AG10803 (cell line): ENCODE measurements around the gene AMIGO2.

ENCODE experiments used
- DNase-seq: peaks from one replicate; pipeline ENCODE4 v3.0.0; 2010; ENCODE audit warnings: low read depth
- H3K4me3 ChIP-seq: 2 replicates; pipeline ENCODE4 v1.5.1; 2011; ENCODE audit warnings: mild to moderate bottlenecking, low read length, control low read depth
- TF ChIP-seq, protein P1 (sequence below): conservative IDR thresholded peaks from 2 replicates; pipeline ENCODE4 v1.5.1; 2011; ENCODE audit warnings: mild to moderate bottlenecking, low read length, control low read depth, inconsistent platforms

The AMIGO2 gene

DNA sequence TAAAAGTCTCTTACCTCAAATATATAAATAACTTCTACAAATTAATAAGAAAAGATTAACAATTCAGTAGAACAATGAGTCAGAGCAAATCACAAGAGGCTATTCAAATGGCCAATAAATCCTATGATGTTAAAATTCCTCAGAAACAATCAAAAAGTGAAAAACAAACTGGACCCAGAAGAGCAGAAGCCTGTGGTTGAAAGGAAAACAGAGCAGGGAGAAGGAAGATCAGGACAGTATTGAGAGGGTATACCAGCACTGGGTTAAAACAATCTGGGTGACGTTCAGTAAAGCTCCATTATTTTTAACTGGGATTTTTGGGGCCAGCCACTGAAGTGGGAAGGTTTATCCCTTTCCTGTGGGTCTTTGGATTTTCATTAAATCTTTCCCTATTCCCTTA lies 40.0 kb downstream of the AMIGO2 start:
- H3K4me3 ChIP-seq, result no peak overlapping the region
- no peak for DNase-seq
- TF ChIP-seq, protein P1, sequence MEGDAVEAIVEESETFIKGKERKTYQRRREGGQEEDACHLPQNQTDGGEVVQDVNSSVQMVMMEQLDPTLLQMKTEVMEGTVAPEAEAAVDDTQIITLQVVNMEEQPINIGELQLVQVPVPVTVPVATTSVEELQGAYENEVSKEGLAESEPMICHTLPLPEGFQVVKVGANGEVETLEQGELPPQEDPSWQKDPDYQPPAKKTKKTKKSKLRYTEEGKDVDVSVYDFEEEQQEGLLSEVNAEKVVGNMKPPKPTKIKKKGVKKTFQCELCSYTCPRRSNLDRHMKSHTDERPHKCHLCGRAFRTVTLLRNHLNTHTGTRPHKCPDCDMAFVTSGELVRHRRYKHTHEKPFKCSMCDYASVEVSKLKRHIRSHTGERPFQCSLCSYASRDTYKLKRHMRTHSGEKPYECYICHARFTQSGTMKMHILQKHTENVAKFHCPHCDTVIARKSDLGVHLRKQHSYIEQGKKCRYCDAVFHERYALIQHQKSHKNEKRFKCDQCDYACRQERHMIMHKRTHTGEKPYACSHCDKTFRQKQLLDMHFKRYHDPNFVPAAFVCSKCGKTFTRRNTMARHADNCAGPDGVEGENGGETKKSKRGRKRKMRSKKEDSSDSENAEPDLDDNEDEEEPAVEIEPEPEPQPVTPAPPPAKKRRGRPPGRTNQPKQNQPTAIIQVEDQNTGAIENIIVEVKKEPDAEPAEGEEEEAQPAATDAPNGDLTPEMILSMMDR, result no peak

DNA sequence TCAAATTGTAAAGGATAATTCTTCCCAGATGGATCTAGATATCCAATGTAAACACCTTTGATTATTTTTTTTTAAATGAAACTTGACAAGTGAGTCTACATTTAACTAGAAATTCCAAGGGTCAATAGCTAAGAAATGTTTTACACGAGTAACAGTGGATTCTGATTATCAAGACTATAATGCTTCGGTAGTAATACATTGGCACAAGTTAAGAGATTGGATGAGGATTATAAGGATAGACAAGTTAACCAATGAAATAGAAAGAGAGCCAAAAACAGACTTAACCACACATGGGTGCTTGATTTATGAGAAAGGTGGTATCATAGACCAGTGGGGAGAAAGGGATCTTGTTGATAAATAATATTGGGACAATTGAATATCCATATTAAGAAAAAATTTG lies 40.7 kb downstream of the AMIGO2 start:
- TF ChIP-seq, protein P1, result no peak
- no peak overlapping the region for H3K4me3 ChIP-seq
- DNase-seq, result no peak

- no peak overlapping the region for H3K4me3 ChIP-seq
- TF ChIP-seq, protein P1, result no peak
- no peak for DNase-seq
Observed at GRCh38 chr12:47038270-47038748, 41.5 kb downstream of the AMIGO2 start.

DNA sequence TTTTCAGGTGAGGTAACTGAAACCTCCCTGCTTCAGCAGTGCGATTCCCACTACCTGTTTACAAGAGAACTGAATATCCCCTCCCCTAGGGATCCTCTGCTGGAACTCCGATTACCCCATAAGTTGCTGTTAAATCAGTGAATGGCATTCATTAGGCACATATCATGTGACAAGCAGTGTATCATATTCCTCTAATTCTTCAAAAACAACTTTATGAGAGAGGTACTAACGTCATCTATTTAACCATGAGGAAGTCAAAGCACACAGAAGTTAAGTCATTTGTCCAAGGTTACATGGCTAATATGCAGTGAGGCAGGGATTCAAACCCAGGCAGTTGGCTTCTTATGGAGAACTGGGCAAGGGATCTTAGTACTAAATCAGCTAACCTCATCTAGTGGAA lies 44.3 kb downstream of the AMIGO2 start:
- TF ChIP-seq, protein P1, result no peak
- H3K4me3 ChIP-seq, result no peak overlapping the region
- DNase-seq, result no peak

DNA sequence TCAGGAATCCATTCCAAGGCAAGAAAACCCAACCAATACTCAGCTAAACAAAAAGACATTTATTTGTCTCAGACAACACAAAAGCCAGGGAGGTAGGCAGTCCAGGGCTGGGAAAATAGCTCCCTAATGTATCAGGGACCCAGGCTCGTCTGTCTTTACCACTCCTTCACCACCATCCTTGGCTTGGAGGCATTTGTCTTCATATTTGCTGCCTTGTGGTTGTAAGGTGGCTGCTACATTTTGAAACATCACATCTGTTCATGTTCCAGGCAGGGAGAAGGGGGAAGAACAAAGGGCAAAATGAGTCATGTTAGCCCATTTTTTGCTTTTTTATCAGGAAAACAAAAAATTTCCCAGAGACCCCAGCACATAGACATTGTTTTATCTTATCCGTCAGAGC lies 45.1 kb downstream of the AMIGO2 start:
- peak; percentile 82 for DNase-seq
- H3K4me3 ChIP-seq, result no peak overlapping the region
- TF ChIP-seq, protein P1, result no peak

- H3K4me3 ChIP-seq, result no peak overlapping the region
- DNase-seq, result no peak
- TF ChIP-seq, protein P1, result no peak
Observed at GRCh38 chr12:47033789-47034555, 45.8 kb downstream of the AMIGO2 start.

DNA sequence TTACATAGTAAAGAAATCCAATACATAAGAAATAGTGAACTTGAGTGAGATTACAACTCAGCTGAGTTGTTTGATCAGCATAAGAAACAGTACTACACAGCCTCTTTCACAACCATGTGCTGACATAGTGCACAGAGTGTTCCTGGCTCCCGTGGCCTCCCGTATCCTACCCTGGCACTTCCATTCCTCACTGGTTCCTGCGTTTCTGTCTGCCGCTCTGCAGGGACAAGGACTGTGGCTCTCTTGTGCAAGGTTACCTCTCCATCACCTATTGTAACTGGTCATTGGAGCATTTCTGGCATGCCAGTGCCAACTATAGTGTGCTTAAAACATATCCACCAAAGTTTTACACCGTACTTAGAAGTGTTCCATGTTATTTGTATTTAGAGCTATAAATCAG lies 46.7 kb downstream of the AMIGO2 start:
- peak; percentile 42 for DNase-seq
- TF ChIP-seq, protein P1, result no peak
- H3K4me3 ChIP-seq, result no peak overlapping the region
